Calu3 (cell line): ENCODE data around the gene RABGAP1L. TPM values are rescaled to one million over a fixed set of nuclear protein-coding genes. Genes with fewer than 3 reads are reported as not detected.

Experiments
- BruUV-seq: library from RNA; stranded (reverse); fragments of 400-500 nt; replicated peaks from 2 replicates; lab custom pipeline; 2021; lab: Mats Ljungman, UMichigan
- CTCF ChIA-PET: fragments of 300-600 bp; sonication (Branson Sonifier 250); formaldehyde crosslinking; loops from one replicate; lab custom pipeline; 2022; ENCODE audit warnings: antibody characterized with exemption; lab: Charles Lee
- DNase-seq: peaks from one replicate; pipeline ENCODE4 v3.0.0; 2022
- H3K27ac Mint-ChIP-seq: one replicate; pipeline ENCODE4 v1.8.0; 2022; ENCODE audit warnings: mixed read lengths; ENCODE audit not compliant: unreplicated experiment
- H3K27me3 Mint-ChIP-seq: one replicate; pipeline ENCODE4 v1.8.0; 2022; ENCODE audit warnings: mixed read lengths; ENCODE audit not compliant: unreplicated experiment
- H3K36me3 Mint-ChIP-seq: one replicate; pipeline ENCODE4 v1.8.0; 2022; ENCODE audit warnings: mild to moderate bottlenecking, moderate library complexity, mixed read lengths; ENCODE audit not compliant: insufficient read depth, unreplicated experiment
- H3K4me1 Mint-ChIP-seq: one replicate; pipeline ENCODE4 v1.8.0; 2022; ENCODE audit warnings: mild to moderate bottlenecking, low read depth, mixed read lengths; ENCODE audit not compliant: unreplicated experiment
- H3K4me3 Mint-ChIP-seq: one replicate; pipeline ENCODE4 v1.8.0; 2022; ENCODE audit warnings: mild to moderate bottlenecking, low read depth, moderate library complexity, mixed read lengths; ENCODE audit not compliant: unreplicated experiment
- H3K9me3 Mint-ChIP-seq: one replicate; pipeline ENCODE4 v1.8.0; 2022; ENCODE audit warnings: low read depth, mixed read lengths; ENCODE audit not compliant: unreplicated experiment
- CTCF ChIP-seq: fragments of 200-600 bp; IDR thresholded peaks from one replicate; pipeline ENCODE4 v1.8.0; 2022; ENCODE audit warnings: antibody characterized with exemption; ENCODE audit not compliant: unreplicated experiment
- intact Hi-C: fragments of 100-400 bp; cut with micrococcal nuclease; formaldehyde crosslinking; loops from one replicate; pipeline ENCODE4 v1.10.0; 2022; ENCODE audit not compliant: unreplicated experiment
- total RNA-seq: library from RNA; stranded (reverse); gene quantifications from 2 replicates; pipeline ENCODE4 v1.2.3, GENCODE V29; 2022

RABGAP1L gene
- total RNA-seq, 1 experiment from 2014 or later, result 135 TPM

DNA sequence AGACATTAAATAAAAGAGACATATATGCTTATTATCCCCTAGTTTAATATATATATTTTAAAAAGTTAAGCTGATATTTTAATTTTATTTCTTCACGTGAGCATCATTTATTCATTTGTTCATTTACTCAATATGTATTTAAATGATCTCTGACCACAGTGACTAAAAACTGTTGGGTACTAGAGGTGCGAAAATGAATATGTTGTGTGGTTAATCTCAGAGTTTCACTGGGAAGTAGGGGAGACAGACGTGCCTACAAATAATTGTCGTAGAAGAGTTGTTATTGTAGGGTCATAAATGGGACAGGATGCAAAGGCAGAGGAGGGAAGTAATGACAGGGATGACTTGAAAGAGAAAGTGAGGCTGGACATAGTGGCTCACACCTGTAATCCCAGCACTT, 627.4 kb downstream of the RABGAP1L start:
- BruUV-seq, result no TSS peak
- H3K27ac Mint-ChIP-seq, result no peak overlapping the region
- no peak overlapping the region for H3K4me3 Mint-ChIP-seq
- H3K9me3 Mint-ChIP-seq, result no peaks in the 10 kb centered on the region
- no peak for DNase-seq
- no peaks in the 10 kb centered on the region for H3K27me3 Mint-ChIP-seq
- no peak for TF ChIP-seq CTCF
- CTCF ChIA-PET, result no interaction called here
- intact Hi-C loops, result loop anchor here (5.0 kb wide), 1 partner anchor 211 kb away; the partner anchor contains the start of gene CACYBP
- H3K4me1 Mint-ChIP-seq, result peaks cover 19% of the 10 kb centered on the region
- H3K36me3 Mint-ChIP-seq, result no peaks in the 10 kb centered on the region

DNA sequence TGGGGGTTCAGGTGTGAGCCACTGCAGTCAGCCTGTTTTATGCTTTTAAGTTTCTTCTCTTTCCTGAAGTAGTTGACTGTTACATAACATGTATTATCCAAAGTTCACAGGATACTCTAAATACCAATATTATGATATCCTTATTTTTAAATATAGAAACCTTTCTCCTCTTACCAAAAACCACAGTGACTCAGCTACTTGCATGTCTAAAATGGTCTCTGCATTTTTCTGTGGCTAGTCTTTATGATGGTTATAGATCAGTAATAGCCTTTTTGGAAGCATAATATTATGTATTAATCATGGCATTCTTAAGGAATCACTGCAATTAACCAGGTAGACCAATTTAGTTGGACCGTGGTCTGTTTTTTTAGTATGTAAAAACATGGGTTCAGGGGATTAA, 629.7 kb downstream of the RABGAP1L start:
- no peak for DNase-seq
- CTCF ChIA-PET, result interaction anchor here (0.5 to 1.6 kb wide), 4 partner anchors 9 to 143 kb away, joined by 3 to 6 read pairs (median 4); no protein-coding TSS in a partner anchor
- peak overlapping the region; percentile 16 for H3K27ac Mint-ChIP-seq
- peaks cover 19% of the 10 kb centered on the region for H3K4me1 Mint-ChIP-seq
- no peak overlapping the region for H3K4me3 Mint-ChIP-seq
- intact Hi-C loops, result loop anchor here (5.0 kb wide), 1 partner anchor 208 kb away; the partner anchor contains the start of gene CACYBP
- H3K9me3 Mint-ChIP-seq, result no peaks in the 10 kb centered on the region
- no peak for TF ChIP-seq CTCF
- no TSS peak for BruUV-seq
- H3K36me3 Mint-ChIP-seq, result no peaks in the 10 kb centered on the region
- H3K27me3 Mint-ChIP-seq, result no peaks in the 10 kb centered on the region

- no peak overlapping the region for H3K4me3 Mint-ChIP-seq
- H3K27me3 Mint-ChIP-seq, result no peaks in the 10 kb centered on the region
- DNase-seq, result no peak
- CTCF ChIA-PET, result interaction anchor here (0.5 to 1.6 kb wide), 3 partner anchors 8 to 143 kb away, joined by 3 to 6 read pairs (median 4); no protein-coding TSS in a partner anchor
- H3K9me3 Mint-ChIP-seq, result no peaks in the 10 kb centered on the region
- no peak for TF ChIP-seq CTCF
- peaks cover 19% of the 10 kb centered on the region for H3K4me1 Mint-ChIP-seq
- peak overlapping the region; percentile 16 for H3K27ac Mint-ChIP-seq
- no peaks in the 10 kb centered on the region for H3K36me3 Mint-ChIP-seq
- intact Hi-C loops, result loop anchor here (5.0 kb wide), 1 partner anchor 208 kb away; the partner anchor contains the start of gene CACYBP
- BruUV-seq, result no TSS peak
These were observed 630.1 kb downstream of the RABGAP1L start for GRCh38 chr1:174789399-174789798.

GRCh38 chr1:174791863-174792262, 632.5 kb downstream of the RABGAP1L start:
- no peak overlapping the region for H3K27ac Mint-ChIP-seq
- H3K36me3 Mint-ChIP-seq, result no peaks in the 10 kb centered on the region
- H3K9me3 Mint-ChIP-seq, result no peaks in the 10 kb centered on the region
- H3K4me3 Mint-ChIP-seq, result no peak overlapping the region
- TF ChIP-seq CTCF, result no peak
- peaks cover 34% of the 10 kb centered on the region for H3K4me1 Mint-ChIP-seq
- no peak for DNase-seq
- intact Hi-C loops, result no loop called here
- CTCF ChIA-PET, result no interaction called here
- H3K27me3 Mint-ChIP-seq, result no peaks in the 10 kb centered on the region
- no TSS peak for BruUV-seq
